Measurements from ENCODE around the gene ADAT1. TPM values are rescaled to one million over a fixed set of nuclear protein-coding genes. Genes with fewer than 3 reads are reported as not detected.
A peak's percentile ranks its signal among the peaks of the same experiment; 100 is the strongest.

The ADAT1 gene
- total and polyA plus RNA-seq, 2 of the 13 experiments (the other 11 are each of a cell fraction or from before 2014, with no cell fraction given): 18.4 to 40.8 TPM

GRCh38 chr16:75566758-75567255, 56.3 kb downstream of the ADAT1 start (continued):
- TF ChIP-seq CHCHD3 (CRISPR knock-in tag; IDR thresholded peaks at IDR 0.05): no peak
- no peak for TF ChIP-seq GRHL1 (CRISPR knock-in tag; conservative IDR thresholded peaks at IDR 0.05)
- no peak for TF ChIP-seq GABPB1 (CRISPR knock-in tag; IDR thresholded peaks at IDR 0.05)
- TF ChIP-seq TEF (CRISPR knock-in tag; IDR thresholded peaks at IDR 0.05): no peak
- 0 out of 2 replicates have a peak, but pooled peaks have one; percentile 22 for TF ChIP-seq HOXA9 (CRISPR knock-in tag; IDR thresholded peaks at IDR 0.05; ENCODE audit: borderline replicate concordance)
- peak; percentile 3 for TF ChIP-seq ZGPAT (CRISPR knock-in tag; IDR thresholded peaks at IDR 0.05)
- peak; percentile 33; the same call in 1 of the 2 replicates for TF ChIP-seq IRX3 (CRISPR knock-in tag; IDR thresholded peaks at IDR 0.05; ENCODE audit: borderline replicate concordance, low read depth)
- 0 out of 2 replicates have a peak, but pooled peaks have one; percentile 25 for TF ChIP-seq ZNF646 (CRISPR knock-in tag; IDR thresholded peaks at IDR 0.05)
- TF ChIP-seq ZSCAN31 (CRISPR knock-in tag; IDR thresholded peaks at IDR 0.05; ENCODE audit: low read depth): 0 out of 2 replicates have a peak, but pooled peaks have one; percentile 22
- TF ChIP-seq ZSCAN5A (CRISPR knock-in tag; IDR thresholded peaks at IDR 0.05; ENCODE audit: borderline replicate concordance): peak; percentile 62; the same call in 1 of the 2 replicates
- peak; percentile 2; the same call in 1 of the 2 replicates for TF ChIP-seq ZNF275 (CRISPR knock-in tag; IDR thresholded peaks at IDR 0.05; ENCODE audit: borderline replicate concordance)
- TF ChIP-seq ETS1 (CRISPR knock-in tag; IDR thresholded peaks at IDR 0.05): 0 out of 2 replicates have a peak, but pooled peaks have one; percentile 3
